ENCODE measurements around the gene CDK18. TPM values are rescaled to one million over a fixed set of nuclear protein-coding genes. Genes with fewer than 3 reads are reported as not detected.

CDK18 gene
- total RNA-seq, 2 experiments from 2014 or later = 4.0 to 5.2 TPM

GRCh38 chr1:205578780-205579571, 74.5 kb downstream of the CDK18 start:
- Mint-ChIP-seq H3K4me1 (peaks cover 16% of the 10 kb centered on the region), H3K27ac (no peak overlapping the region), H3K27me3 (peaks cover 16% of the 10 kb centered on the region), H3K4me3 (no peak overlapping the region), H3K9me3 (ENCODE audit: low read depth) (no peaks in the 10 kb centered on the region), H3K36me3 (no peaks in the 10 kb centered on the region)
- CTCF ChIA-PET = interaction anchor here (1.0 to 1.3 kb wide), 2 partner anchors 13 kb away, joined by 4 to 6 read pairs; no protein-coding TSS in a partner anchor
- ATAC-seq (no peak), DNase-seq (peak; percentile 30)

- CTCF ChIA-PET = interaction anchor here (1.3 kb wide), 1 partner anchor 12 kb away, joined by 4 read pairs; no protein-coding TSS in a partner anchor
- no peaks in the 10 kb centered on the region for H3K9me3 Mint-ChIP-seq (ENCODE audit: low read depth)
- H3K4me3 Mint-ChIP-seq = no peak overlapping the region
- peaks cover 16% of the 10 kb centered on the region for H3K27me3 Mint-ChIP-seq
- H3K4me1 Mint-ChIP-seq = peaks cover 16% of the 10 kb centered on the region
- H3K36me3 Mint-ChIP-seq = no peaks in the 10 kb centered on the region
- ATAC-seq (no peak), DNase-seq (no peak)
- no peak overlapping the region for H3K27ac Mint-ChIP-seq
These were observed 75.2 kb downstream of the CDK18 start for GRCh38 chr1:205579711-205580110.

GRCh38 chr1:205580140-205580922, 75.9 kb downstream of the CDK18 start:
- H3K27me3 Mint-ChIP-seq = peaks cover 16% of the 10 kb centered on the region
- H3K4me1 Mint-ChIP-seq = peaks cover 16% of the 10 kb centered on the region
- ATAC-seq (no peak), DNase-seq (no peak)
- H3K27ac Mint-ChIP-seq = no peak overlapping the region
- H3K36me3 Mint-ChIP-seq = no peaks in the 10 kb centered on the region
- no peaks in the 10 kb centered on the region for H3K9me3 Mint-ChIP-seq (ENCODE audit: low read depth)
- CTCF ChIA-PET = interaction anchor here (1.3 kb wide), 1 partner anchor 11 kb away, joined by 4 read pairs; no protein-coding TSS in a partner anchor
- no peak overlapping the region for H3K4me3 Mint-ChIP-seq

GRCh38 chr1:205580923-205581180, 76.4 kb downstream of the CDK18 start:
- Mint-ChIP-seq H3K9me3 (ENCODE audit: low read depth) (no peaks in the 10 kb centered on the region), H3K27me3 (peaks cover 16% of the 10 kb centered on the region), H3K4me3 (no peak overlapping the region), H3K36me3 (no peaks in the 10 kb centered on the region), H3K4me1 (peaks cover 16% of the 10 kb centered on the region), H3K27ac (no peak overlapping the region)
- ATAC-seq (no peak), DNase-seq (no peak)
- CTCF ChIA-PET = no interaction called here

GRCh38 chr1:205581321-205581980, 77.0 kb downstream of the CDK18 start:
- H3K27ac Mint-ChIP-seq = no peak overlapping the region
- H3K36me3 Mint-ChIP-seq = no peaks in the 10 kb centered on the region
- peaks cover 16% of the 10 kb centered on the region for H3K4me1 Mint-ChIP-seq
- peaks cover 16% of the 10 kb centered on the region for H3K27me3 Mint-ChIP-seq
- no peaks in the 10 kb centered on the region for H3K9me3 Mint-ChIP-seq (ENCODE audit: low read depth)
- CTCF ChIA-PET = no interaction called here
- ATAC-seq (no peak), DNase-seq (no peak)
- no peak overlapping the region for H3K4me3 Mint-ChIP-seq

GRCh38 chr1:205582046-205582445, 77.6 kb downstream of the CDK18 start:
- CTCF ChIA-PET = no interaction called here
- H3K27me3 Mint-ChIP-seq = peaks cover 13% of the 10 kb centered on the region

More at GRCh38 chr1:205582046-205582445, 77.6 kb downstream of the CDK18 start:
- DNase-seq = no peak
- Mint-ChIP-seq H3K4me3 (no peak overlapping the region), H3K4me1 (peaks cover 16% of the 10 kb centered on the region), H3K9me3 (ENCODE audit: low read depth) (no peaks in the 10 kb centered on the region), H3K27ac (no peak overlapping the region), H3K36me3 (no peaks in the 10 kb centered on the region)
- ATAC-seq = no peak

Other genes with a start within 250 kb of the CDK18 start
- 1 to 10 TPM; 1.9 to 6.0 TPM for gene NUAK2, start 182.9 kb upstream of the CDK18 start, total RNA-seq
- not detected for gene KLHDC8A, start 147.7 kb upstream of the CDK18 start, total RNA-seq
- gene LEMD1, start 82.6 kb upstream of the CDK18 start, total RNA-seq = 1 to 10 TPM in 1 of 2 experiments, under 1 TPM in 1; 0.54 to 1.8 TPM
- gene BLACAT1, start 48.6 kb upstream of the CDK18 start, total RNA-seq = under 1 TPM; 0.19 to 0.47 TPM
- gene ELK4, start 127.3 kb downstream of the CDK18 start, total RNA-seq = 10 to 100 TPM; 70.9 to 79.7 TPM
- gene SLC45A3, start 175.8 kb downstream of the CDK18 start, total RNA-seq = not detected
- 100 to 1,000 TPM; 179 to 211 TPM for gene NUCKS1, start 245.5 kb downstream of the CDK18 start, total RNA-seq